DOHH2 (cell line): ENCODE data around the gene ARHGDIB.
A peak's percentile ranks its signal among the peaks of the same experiment; 100 is the strongest.

Experiments used
- H3F3A ChIP-seq: fragments of 200-600 bp; sonication (generic), shearing (Covaris generic); 2 replicates; pipeline ENCODE4 v1.6.0; 2016; ENCODE audit warnings: antibody characterized with exemption, mild to moderate bottlenecking; ENCODE audit not compliant: control insufficient read depth, insufficient read depth
- H3K27ac ChIP-seq: fragments of 200-600 bp; sonication (generic); 2 replicates; pipeline ENCODE4 v1.5.1; 2014; ENCODE audit warnings: low read depth, mild to moderate bottlenecking, low read length, moderate library complexity
- H3K27me3 ChIP-seq: fragments of 200-600 bp; sonication (generic); 2 replicates; pipeline ENCODE4 v1.6.1; 2014; ENCODE audit warnings: mild to moderate bottlenecking, low read length, mixed read lengths; ENCODE audit not compliant: control insufficient read depth
- H3K36me3 ChIP-seq: fragments of 200-600 bp; sonication (generic); 2 replicates; pipeline ENCODE4 v1.6.1; 2014; ENCODE audit warnings: mild to moderate bottlenecking, low read length, moderate library complexity, mixed read lengths; ENCODE audit not compliant: control insufficient read depth
- H3K4me1 ChIP-seq: fragments of 200-600 bp; sonication (generic); 2 replicates; pipeline ENCODE4 v1.6.1; 2014; ENCODE audit warnings: mild to moderate bottlenecking, low read length, mixed read lengths; ENCODE audit not compliant: control insufficient read depth
- H3K4me2 ChIP-seq: fragments of 200-600 bp; sonication (generic); 2 replicates; pipeline ENCODE4 v1.6.0; 2014; ENCODE audit warnings: mild to moderate bottlenecking, low read length, moderate library complexity
- H3K4me3 ChIP-seq: fragments of 200-600 bp; sonication (generic); 2 replicates; pipeline ENCODE4 v1.5.1; 2014; ENCODE audit warnings: mild to moderate bottlenecking, low read length, mixed read lengths
- H3K79me2 ChIP-seq: fragments of 200-600 bp; sonication (generic); 2 replicates; pipeline ENCODE4 v1.6.1; 2014; ENCODE audit warnings: mild to moderate bottlenecking, low read length, mixed read lengths; ENCODE audit not compliant: control insufficient read depth
- H3K9me2 ChIP-seq: fragments of 200-600 bp; sonication (generic); replicated peaks from 2 replicates; pipeline ENCODE4 v1.6.1; 2014; ENCODE audit warnings: mild to moderate bottlenecking, low read length, mixed read lengths; ENCODE audit not compliant: control insufficient read depth
- H3K9me3 ChIP-seq: fragments of 200-600 bp; sonication (generic); 2 replicates; pipeline ENCODE4 v1.6.1; 2014; ENCODE audit warnings: antibody characterized with exemption, low read length, mixed read lengths; ENCODE audit not compliant: control insufficient read depth, insufficient read depth
- H4K20me1 ChIP-seq: fragments of 200-600 bp; sonication (generic); 2 replicates; pipeline ENCODE4 v1.6.0; 2014; ENCODE audit warnings: low read depth, mild to moderate bottlenecking, antibody characterized with exemption, low read length, moderate library complexity; ENCODE audit not compliant: control insufficient read depth, insufficient read depth
- CTCF ChIP-seq: fragments of 200-600 bp; sonication (generic); IDR thresholded peaks from one replicate; pipeline ENCODE4 v1.5.1; 2014; ENCODE audit warnings: antibody characterized with exemption, mild to moderate bottlenecking, low read depth, low read length; ENCODE audit not compliant: poor library complexity, severe bottlenecking
- EZH2phosphoT487 ChIP-seq: fragments of 200-600 bp; sonication (generic); IDR thresholded peaks from 2 replicates; pipeline ENCODE4 v1.6.1; 2017; ENCODE audit warnings: borderline replicate concordance, mild to moderate bottlenecking, antibody characterized with exemption, low read length, moderate library complexity, mixed read lengths

The ARHGDIB gene

GRCh38 chr12:14991069-14991468, 29.7 kb upstream of the ARHGDIB start:
- no peak overlapping the region for H3K4me2 ChIP-seq
- H3K36me3 ChIP-seq, result no peaks in the 10 kb centered on the region
- no peak for TF ChIP-seq CTCF
- peaks cover 39% of the 10 kb centered on the region for H3K4me1 ChIP-seq
- H3K9me3 ChIP-seq, result peaks cover 4% of the 10 kb centered on the region; the same call in 1 of the 2 replicates
- no peaks in the 10 kb centered on the region for H4K20me1 ChIP-seq
- H3K27ac ChIP-seq, result no peak overlapping the region
- no peak overlapping the region for H3K4me3 ChIP-seq
- no peaks in the 10 kb centered on the region for H3K9me2 ChIP-seq
- no peaks in the 10 kb centered on the region for H3F3A ChIP-seq
- no peaks in the 10 kb centered on the region for H3K79me2 ChIP-seq
- H3K27me3 ChIP-seq, result no peaks in the 10 kb centered on the region

- no peaks in the 10 kb centered on the region for H3K79me2 ChIP-seq
- no peak overlapping the region for H3K27ac ChIP-seq
- peak overlapping the region; percentile 53 for H3K4me2 ChIP-seq
- peaks cover 29% of the 10 kb centered on the region for H3K4me1 ChIP-seq
- no peaks in the 10 kb centered on the region for H4K20me1 ChIP-seq
- peak overlapping the region; percentile 33 for H3K4me3 ChIP-seq
- TF ChIP-seq EZH2phosphoT487, result no peak
- TF ChIP-seq CTCF, result no peak
- H3K9me2 ChIP-seq, result no peaks in the 10 kb centered on the region
- peaks cover 4% of the 10 kb centered on the region; the same call in 1 of the 2 replicates for H3K9me3 ChIP-seq
- no peaks in the 10 kb centered on the region for H3K27me3 ChIP-seq
- H3F3A ChIP-seq, result no peaks in the 10 kb centered on the region
- H3K36me3 ChIP-seq, result no peaks in the 10 kb centered on the region
Measured at GRCh38 chr12:14989790-14990189, 28.4 kb upstream of the ARHGDIB start.

GRCh38 chr12:14988035-14988434, 26.6 kb upstream of the ARHGDIB start:
- H3K4me2 ChIP-seq, result no peak overlapping the region
- no peaks in the 10 kb centered on the region for H3K79me2 ChIP-seq
- TF ChIP-seq CTCF, result no peak
- no peak for TF ChIP-seq EZH2phosphoT487
- H3K4me1 ChIP-seq, result peaks cover 20% of the 10 kb centered on the region
- no peaks in the 10 kb centered on the region for H4K20me1 ChIP-seq
- H3K9me2 ChIP-seq, result no peaks in the 10 kb centered on the region
- H3K9me3 ChIP-seq, result peaks cover 4% of the 10 kb centered on the region; the same call in 1 of the 2 replicates
- H3K27me3 ChIP-seq, result no peaks in the 10 kb centered on the region
- H3K27ac ChIP-seq, result no peak overlapping the region
- H3K36me3 ChIP-seq, result no peaks in the 10 kb centered on the region
- no peaks in the 10 kb centered on the region for H3F3A ChIP-seq
- no peak overlapping the region for H3K4me3 ChIP-seq

GRCh38 chr12:14986449-14986848, 25.0 kb upstream of the ARHGDIB start:
- H3K4me2 ChIP-seq, result no peak overlapping the region
- H3K27me3 ChIP-seq, result no peaks in the 10 kb centered on the region
- H3K36me3 ChIP-seq, result no peaks in the 10 kb centered on the region
- no peak overlapping the region for H3K27ac ChIP-seq
- no peaks in the 10 kb centered on the region for H3F3A ChIP-seq
- H3K4me1 ChIP-seq, result peaks cover 22% of the 10 kb centered on the region
- no peaks in the 10 kb centered on the region for H3K9me2 ChIP-seq
- H3K4me3 ChIP-seq, result no peak overlapping the region
- TF ChIP-seq CTCF, result peak; percentile 11
- no peak for TF ChIP-seq EZH2phosphoT487
- H3K79me2 ChIP-seq, result no peaks in the 10 kb centered on the region
- no peaks in the 10 kb centered on the region for H4K20me1 ChIP-seq
- peaks cover 4% of the 10 kb centered on the region; the same call in 1 of the 2 replicates for H3K9me3 ChIP-seq
